ENCODE data around the gene TOR3A. TPM values are rescaled to one million over a fixed set of nuclear protein-coding genes. Genes with fewer than 3 reads are reported as not detected.

Gene TOR3A
- total RNA-seq, 4 donors from 2014 or later: 38.6 to 55.8 (median 39.1) TPM

GRCh38 chr1:179090923-179091322, 9.1 kb downstream of the TOR3A start:
- Histone ChIP-seq H3K27me3 (no peaks in the 10 kb centered on the region), H3K4me1 (peaks cover 17 to 40% (median 32%) of the 10 kb centered on the region in 4 donors), H3K27ac (replicated peaks in 1 of 4) (peak overlapping the region; percentile 20 to 65 (median 55)), H3K9me3 (no peaks in the 10 kb centered on the region), H3K4me3 (no peak overlapping the region), H3K36me3 (peaks cover 37 to 87% (median 73%) of the 10 kb centered on the region in 4 donors)
- 85% methylated on average over 4 of the region's 4 CpGs for WGBS
- TF ChIP-seq POLR2AphosphoS5 (IDR thresholded peaks at IDR 0.05) (no peak), EP300 (IDR thresholded peaks at IDR 0.05) (no peak), POLR2A (IDR thresholded peaks at IDR 0.05; ENCODE audit: low read depth) (no peak), CTCF (IDR thresholded peaks at IDR 0.05) (no peak)
- peak; percentile 24 for DNase-seq (ENCODE audit: extremely low spot score)
- intact Hi-C loops (cut with DNase I): no loop called here

DNA sequence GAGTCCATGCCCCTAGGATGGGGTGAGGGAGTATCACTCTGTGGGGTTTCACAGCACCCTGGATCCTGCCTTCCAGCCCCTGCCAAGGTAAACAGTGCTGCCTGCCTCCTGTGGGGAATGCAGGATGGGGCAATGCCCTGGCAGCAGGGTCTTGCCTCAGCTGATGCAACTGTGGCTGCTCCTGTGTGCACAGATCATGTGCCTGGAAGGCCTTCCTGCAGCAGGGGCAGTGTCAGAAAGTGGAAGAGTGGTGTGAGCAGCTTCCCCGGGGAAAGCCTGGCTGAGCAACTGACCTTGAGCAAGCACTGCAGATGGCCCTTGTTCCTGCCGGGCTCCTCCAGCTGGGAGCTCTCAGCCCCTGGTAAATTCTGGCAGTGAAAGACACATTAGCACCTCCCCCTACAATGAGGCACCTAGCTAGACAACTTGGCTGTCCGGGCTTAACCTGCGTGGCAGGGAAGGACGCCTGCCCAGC, 9.9 kb downstream of the TOR3A start:
- DNase-seq (ENCODE audit: extremely low spot score): no peak
- Histone ChIP-seq H3K36me3 (peaks cover 35 to 91% (median 71%) of the 10 kb centered on the region in 4 donors), H3K9me3 (no peaks in the 10 kb centered on the region), H3K4me3 (no peak overlapping the region), H3K4me1 (peaks cover 17 to 40% (median 32%) of the 10 kb centered on the region in 4 donors), H3K27ac (replicated peaks in 1 of 4) (peak overlapping the region; percentile 20 to 65 (median 55)), H3K27me3 (no peaks in the 10 kb centered on the region)
- intact Hi-C loops (cut with DNase I): no loop called here
- 40% methylated on average over 1 of the region's 5 CpGs for WGBS
- peak; percentile 47 to 61 for TF ChIP-seq POLR2AphosphoS5 (IDR thresholded peaks at IDR 0.05)
- no peak for TF ChIP-seq CTCF (IDR thresholded peaks at IDR 0.05)
- no peak for TF ChIP-seq EP300 (IDR thresholded peaks at IDR 0.05)

GRCh38 chr1:179092896-179093461, 11.1 kb downstream of the TOR3A start:
- H3K27ac ChIP-seq (replicated peaks in 1 of 4): peak overlapping the region in 1 of 4 donors; percentile 65
- DNase-seq (ENCODE audit: extremely low spot score): no peak
- intact Hi-C loops (cut with DNase I): no loop called here
- H3K36me3 ChIP-seq: peaks cover 32 to 91% (median 70%) of the 10 kb centered on the region in 4 donors
- TF ChIP-seq CTCF (IDR thresholded peaks at IDR 0.05) (no peak), POLR2A (IDR thresholded peaks at IDR 0.05; ENCODE audit: low read depth) (no peak), EP300 (IDR thresholded peaks at IDR 0.05) (no peak), POLR2AphosphoS5 (IDR thresholded peaks at IDR 0.05) (no peak)
- no peaks in the 10 kb centered on the region for H3K27me3 ChIP-seq
- WGBS: 85% methylated on average over 9 of the region's 9 CpGs
- peaks cover 17 to 32% (median 29%) of the 10 kb centered on the region in 4 donors for H3K4me1 ChIP-seq
- H3K9me3 ChIP-seq: no peaks in the 10 kb centered on the region
- H3K4me3 ChIP-seq: no peak overlapping the region

DNA sequence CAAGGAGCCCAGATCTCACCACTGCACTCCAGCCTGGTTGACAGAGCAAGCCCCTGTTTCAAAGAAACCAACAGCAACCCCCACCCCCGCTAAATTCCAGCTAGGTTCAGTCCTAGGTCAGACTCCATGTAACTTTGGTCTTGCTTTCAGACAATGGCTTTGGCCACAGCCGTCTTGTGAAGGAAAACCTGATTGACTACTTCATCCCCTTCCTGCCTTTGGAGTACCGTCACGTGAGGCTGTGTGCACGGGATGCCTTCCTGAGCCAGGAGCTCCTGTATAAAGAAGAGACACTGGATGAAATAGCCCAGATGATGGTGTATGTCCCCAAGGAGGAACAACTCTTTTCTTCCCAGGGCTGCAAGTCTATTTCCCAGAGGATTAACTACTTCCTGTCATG, 12.9 kb downstream of the TOR3A start:
- Histone ChIP-seq H3K9me3 (no peaks in the 10 kb centered on the region), H3K27ac (replicated peaks in 1 of 4) (peak overlapping the region in 1 of 4 donors; percentile 27), H3K27me3 (no peaks in the 10 kb centered on the region), H3K4me1 (peaks cover 17 to 27% (median 24%) of the 10 kb centered on the region in 4 donors), H3K4me3 (no peak overlapping the region), H3K36me3 (peaks cover 23 to 79% (median 67%) of the 10 kb centered on the region in 4 donors)
- 95% methylated on average over 5 of the region's 5 CpGs for WGBS
- no peak for TF ChIP-seq POLR2AphosphoS5 (IDR thresholded peaks at IDR 0.05)
- no peak for TF ChIP-seq POLR2A (IDR thresholded peaks at IDR 0.05; ENCODE audit: low read depth)
- TF ChIP-seq CTCF (IDR thresholded peaks at IDR 0.05): no peak
- TF ChIP-seq EP300 (IDR thresholded peaks at IDR 0.05): no peak
- intact Hi-C loops (cut with DNase I): no loop called here
- DNase-seq (ENCODE audit: extremely low spot score): no peak

Measured in esophagus muscularis mucosa (tissue), 4 donors.